ENCODE data around the gene NELFCD. TPM values are rescaled to one million over a fixed set of nuclear protein-coding genes. Genes with fewer than 3 reads are reported as not detected.
A peak's percentile ranks its signal among the peaks of the same experiment; 100 is the strongest.

NELFCD gene
- polyA plus RNA-seq, 4 donors: 29.5 to 74.2 (median 44.8) TPM

DNA sequence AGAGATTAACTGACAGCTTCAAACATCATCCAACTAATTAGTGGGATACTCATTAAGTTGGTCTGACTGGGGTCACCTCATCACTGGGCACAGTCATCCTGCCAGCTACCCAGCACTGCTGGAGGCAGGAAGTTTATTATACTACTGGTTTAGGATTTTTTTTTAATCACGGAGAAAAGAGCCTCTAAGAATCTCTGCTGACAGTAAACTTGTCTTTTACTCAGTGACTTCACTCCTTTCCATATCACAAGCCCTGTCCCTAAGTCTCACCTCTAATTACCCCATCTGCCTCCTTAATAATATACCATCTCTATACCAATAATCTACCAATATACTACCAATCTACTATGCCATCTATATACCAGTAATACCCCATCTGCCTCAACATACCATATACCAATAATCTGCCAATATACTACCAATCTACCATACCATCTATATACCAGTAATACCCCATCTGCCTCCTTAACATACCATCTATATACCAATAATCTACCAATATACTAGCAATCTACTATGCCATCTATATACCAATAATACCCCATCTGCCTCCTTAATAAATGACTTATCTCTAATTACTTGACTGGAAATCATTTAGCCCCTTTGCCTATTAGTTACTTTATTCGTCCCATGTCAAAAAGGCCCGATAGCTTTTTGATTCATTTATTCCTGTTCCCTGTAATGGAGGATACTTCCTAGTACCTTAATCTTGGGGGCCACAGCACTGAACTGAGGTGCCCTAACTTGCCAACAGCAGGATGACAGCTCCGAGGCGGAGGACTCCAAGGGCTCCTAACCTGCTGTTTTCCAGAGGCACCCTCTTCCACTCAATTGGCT lies 46.1 kb downstream of the NELFCD start:
- WGBS, 3 donors: 82 to 89% (median 83%) methylated on average over 5 of the region's 5 CpGs
- Histone ChIP-seq H3K4me3 (ENCODE audit: low read depth in 1 of 3, low read length in 3 of 3) (no peak overlapping the region), H3K9me3 (ENCODE audit: control insufficient read depth in 2 of 2, insufficient read depth in 1 of 2, low read depth in 1 of 2, low read length in 1 of 2) (no peaks in the 10 kb centered on the region), H3K27me3 (ENCODE audit: control insufficient read depth in 3 of 3, insufficient read depth in 3 of 3, low read length in 3 of 3) (no peaks in the 10 kb centered on the region), H3K36me3 (ENCODE audit: control insufficient read depth in 3 of 3, insufficient read depth in 2 of 3, low read depth in 1 of 3, low read length in 3 of 3) (peaks cover 10 to 34% (median 16%) of the 10 kb centered on the region in 3 donors), H3K27ac (ENCODE audit: low read depth in 1 of 3, low read length in 2 of 3) (no peak overlapping the region), H3K4me1 (ENCODE audit: control insufficient read depth in 3 of 3, insufficient read depth in 2 of 3, low read depth in 1 of 3, low read length in 2 of 3) (peaks cover 0 to 12% (median 5%) of the 10 kb centered on the region in 3 donors)
- no peak for FAIRE-seq
- DNase-seq: no peak

DNA sequence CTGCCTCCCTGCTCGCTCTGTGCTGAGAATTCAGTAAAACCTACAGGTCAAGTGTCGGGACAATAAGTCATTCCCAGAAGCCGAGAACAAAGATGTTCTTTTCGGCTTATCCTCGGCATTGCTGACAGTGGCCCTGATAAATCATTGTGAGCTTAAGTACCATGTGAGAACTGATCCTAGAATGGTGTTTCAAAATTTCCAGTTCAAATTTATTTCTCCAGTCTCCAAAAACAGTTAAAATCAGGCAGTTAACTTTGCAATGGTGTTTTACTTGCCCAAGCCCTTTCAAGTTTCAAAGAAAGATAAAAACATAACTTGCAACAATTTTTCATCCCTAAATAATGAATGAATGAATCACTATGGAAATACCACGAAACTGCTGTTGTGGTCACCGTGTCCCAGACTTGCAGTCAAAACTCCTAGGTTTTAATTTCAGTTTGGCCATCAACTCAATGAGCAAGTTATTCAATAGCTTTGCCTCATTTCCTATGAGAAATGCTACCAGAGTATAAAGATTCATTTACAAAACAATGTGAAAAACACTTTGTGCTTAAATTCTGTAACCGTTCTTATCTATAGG lies 46.8 kb downstream of the NELFCD start:
- Histone ChIP-seq H3K4me1 (ENCODE audit: control insufficient read depth in 3 of 3, insufficient read depth in 2 of 3, low read depth in 1 of 3, low read length in 2 of 3) (peaks cover 0 to 12% (median 5%) of the 10 kb centered on the region in 3 donors), H3K27ac (ENCODE audit: low read depth in 1 of 3, low read length in 2 of 3) (no peak overlapping the region), H3K36me3 (ENCODE audit: control insufficient read depth in 3 of 3, insufficient read depth in 2 of 3, low read depth in 1 of 3, low read length in 3 of 3) (peaks cover 10 to 32% (median 16%) of the 10 kb centered on the region in 3 donors), H3K4me3 (ENCODE audit: low read depth in 1 of 3, low read length in 3 of 3) (no peak overlapping the region), H3K9me3 (ENCODE audit: control insufficient read depth in 2 of 2, insufficient read depth in 1 of 2, low read depth in 1 of 2, low read length in 1 of 2) (no peaks in the 10 kb centered on the region), H3K27me3 (ENCODE audit: control insufficient read depth in 3 of 3, insufficient read depth in 3 of 3, low read length in 3 of 3) (no peaks in the 10 kb centered on the region)
- no peak for FAIRE-seq
- WGBS, 3 donors: 83 to 92% (median 90%) methylated on average over 8 of the region's 8 CpGs
- DNase-seq: no peak

DNA sequence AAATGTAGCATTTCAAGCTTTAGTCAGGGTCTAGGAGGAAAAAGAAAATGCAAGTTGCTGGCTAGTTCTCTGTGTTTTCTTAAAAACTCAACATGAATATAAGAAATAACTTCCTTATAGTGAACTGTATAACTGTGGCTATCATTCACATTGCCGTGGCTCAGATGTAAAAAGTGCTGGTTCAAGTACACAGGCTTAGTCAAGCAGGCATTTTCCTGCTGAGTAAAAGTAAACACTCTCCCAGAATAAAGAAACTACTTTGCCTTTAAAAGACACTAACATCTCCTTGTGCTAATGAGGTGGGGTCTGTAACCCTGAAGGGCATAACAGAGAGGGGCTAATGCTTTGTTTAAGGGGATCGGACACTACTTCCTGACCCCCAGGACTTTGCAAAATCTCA lies 47.8 kb downstream of the NELFCD start:
- H3K36me3 ChIP-seq (ENCODE audit: control insufficient read depth in 3 of 3, insufficient read depth in 2 of 3, low read depth in 1 of 3, low read length in 3 of 3): peaks cover 10 to 24% (median 12%) of the 10 kb centered on the region in 3 donors
- peak overlapping the region in 1 of 3 donors; percentile 0 for H3K4me3 ChIP-seq (ENCODE audit: low read depth in 1 of 3, low read length in 3 of 3)
- H3K9me3 ChIP-seq (ENCODE audit: control insufficient read depth in 2 of 2, insufficient read depth in 1 of 2, low read depth in 1 of 2, low read length in 1 of 2): no peaks in the 10 kb centered on the region
- H3K27ac ChIP-seq (ENCODE audit: low read depth in 1 of 3, low read length in 2 of 3): no peak overlapping the region
- FAIRE-seq (no peak), DNase-seq (no peak)
- peaks cover 0 to 12% (median 5%) of the 10 kb centered on the region in 3 donors for H3K4me1 ChIP-seq (ENCODE audit: control insufficient read depth in 3 of 3, insufficient read depth in 2 of 3, low read depth in 1 of 3, low read length in 2 of 3)
- WGBS, 3 donors: 38 to 39% (median 39%) methylated on average over 2 of the region's 2 CpGs
- no peaks in the 10 kb centered on the region for H3K27me3 ChIP-seq (ENCODE audit: control insufficient read depth in 3 of 3, insufficient read depth in 3 of 3, low read length in 3 of 3)

DNA sequence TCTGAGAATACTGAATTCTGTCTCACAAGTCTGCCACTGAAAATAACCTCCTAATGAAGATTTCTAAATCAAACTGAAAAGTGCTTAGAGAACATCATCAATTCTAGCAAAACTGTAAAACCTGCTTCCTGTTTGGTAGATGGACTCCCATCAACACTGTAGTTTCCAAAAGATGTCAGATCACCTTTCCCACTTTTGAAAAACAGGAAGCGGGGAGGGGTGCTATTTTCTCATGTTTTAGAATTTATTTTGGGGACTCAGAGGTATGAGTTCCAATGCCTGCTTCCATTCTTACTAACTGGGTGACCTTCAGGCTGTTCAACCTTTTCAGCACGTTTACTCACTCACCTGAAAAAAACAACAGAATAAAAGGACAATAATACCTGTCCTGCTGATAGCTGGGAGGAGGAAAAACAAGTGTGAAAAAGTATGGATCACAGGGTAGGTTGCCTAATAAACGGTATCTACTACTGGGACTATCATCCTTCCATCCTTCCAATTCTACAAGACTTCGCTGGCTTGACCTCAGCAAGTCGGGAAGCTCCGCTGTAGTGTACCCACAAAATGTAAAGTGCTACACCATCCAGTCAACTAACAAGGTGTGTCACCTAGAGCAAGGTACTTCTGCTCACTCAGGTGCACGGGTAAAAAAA lies 50.0 kb downstream of the NELFCD start:
- DNase-seq (no peak), FAIRE-seq (no peak)
- Histone ChIP-seq H3K9me3 (ENCODE audit: control insufficient read depth in 2 of 2, insufficient read depth in 1 of 2, low read depth in 1 of 2, low read length in 1 of 2) (no peaks in the 10 kb centered on the region), H3K4me3 (ENCODE audit: low read depth in 1 of 3, low read length in 3 of 3) (peak overlapping the region in 2 of 3 donors; percentile 83 to 86), H3K27me3 (ENCODE audit: control insufficient read depth in 3 of 3, insufficient read depth in 3 of 3, low read length in 3 of 3) (no peaks in the 10 kb centered on the region), H3K4me1 (ENCODE audit: control insufficient read depth in 3 of 3, insufficient read depth in 2 of 3, low read depth in 1 of 3, low read length in 2 of 3) (peaks cover 0 to 12% (median 5%) of the 10 kb centered on the region in 3 donors), H3K36me3 (ENCODE audit: control insufficient read depth in 3 of 3, insufficient read depth in 2 of 3, low read depth in 1 of 3, low read length in 3 of 3) (peaks cover 10 to 16% (median 13%) of the 10 kb centered on the region in 3 donors), H3K27ac (ENCODE audit: low read depth in 1 of 3, low read length in 2 of 3) (peak overlapping the region; percentile 90 to 97 (median 96))
- WGBS, 3 donors: 28 to 45% (median 30%) methylated on average over 7 of the region's 7 CpGs

DNA sequence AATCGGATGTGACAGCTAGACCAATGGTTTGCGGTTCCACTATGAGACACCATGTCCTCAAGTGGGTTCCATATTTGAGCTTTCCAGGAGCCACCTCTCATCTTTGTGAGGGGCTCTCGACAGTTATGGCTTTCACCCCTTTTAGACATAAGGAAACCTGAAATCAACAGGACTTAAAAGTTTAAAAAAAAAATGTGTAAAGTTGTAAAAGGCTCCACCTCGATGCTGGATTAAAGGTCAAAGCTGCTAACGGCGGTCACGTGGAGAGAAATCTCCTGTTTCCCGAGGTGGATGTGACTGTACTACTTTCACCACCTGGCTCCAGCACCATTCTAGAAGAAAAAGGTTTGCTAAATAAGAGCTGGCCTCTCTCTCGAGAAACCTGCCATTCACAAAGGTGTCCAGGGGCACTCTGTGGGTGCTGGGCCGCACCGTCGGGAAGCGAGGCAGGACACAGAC lies 50.5 kb downstream of the NELFCD start:
- H3K4me3 ChIP-seq (ENCODE audit: low read depth in 1 of 3, low read length in 3 of 3): peak overlapping the region; percentile 73 to 86 (median 83)
- H3K36me3 ChIP-seq (ENCODE audit: control insufficient read depth in 3 of 3, insufficient read depth in 2 of 3, low read depth in 1 of 3, low read length in 3 of 3): peaks cover 13 to 17% (median 14%) of the 10 kb centered on the region in 3 donors
- no peaks in the 10 kb centered on the region for H3K27me3 ChIP-seq (ENCODE audit: control insufficient read depth in 3 of 3, insufficient read depth in 3 of 3, low read length in 3 of 3)
- H3K4me1 ChIP-seq (ENCODE audit: control insufficient read depth in 3 of 3, insufficient read depth in 2 of 3, low read depth in 1 of 3, low read length in 2 of 3): peaks cover 0 to 12% (median 5%) of the 10 kb centered on the region in 3 donors
- peak; percentile 77 to 78 for DNase-seq
- 1 to 10% (median 4%) methylated on average over 13 of the region's 13 CpGs for WGBS, 3 donors
- no peak for FAIRE-seq
- H3K9me3 ChIP-seq (ENCODE audit: control insufficient read depth in 2 of 2, insufficient read depth in 1 of 2, low read depth in 1 of 2, low read length in 1 of 2): no peaks in the 10 kb centered on the region
- H3K27ac ChIP-seq (ENCODE audit: low read depth in 1 of 3, low read length in 2 of 3): peak overlapping the region; percentile 90 to 97 (median 96)

DNA sequence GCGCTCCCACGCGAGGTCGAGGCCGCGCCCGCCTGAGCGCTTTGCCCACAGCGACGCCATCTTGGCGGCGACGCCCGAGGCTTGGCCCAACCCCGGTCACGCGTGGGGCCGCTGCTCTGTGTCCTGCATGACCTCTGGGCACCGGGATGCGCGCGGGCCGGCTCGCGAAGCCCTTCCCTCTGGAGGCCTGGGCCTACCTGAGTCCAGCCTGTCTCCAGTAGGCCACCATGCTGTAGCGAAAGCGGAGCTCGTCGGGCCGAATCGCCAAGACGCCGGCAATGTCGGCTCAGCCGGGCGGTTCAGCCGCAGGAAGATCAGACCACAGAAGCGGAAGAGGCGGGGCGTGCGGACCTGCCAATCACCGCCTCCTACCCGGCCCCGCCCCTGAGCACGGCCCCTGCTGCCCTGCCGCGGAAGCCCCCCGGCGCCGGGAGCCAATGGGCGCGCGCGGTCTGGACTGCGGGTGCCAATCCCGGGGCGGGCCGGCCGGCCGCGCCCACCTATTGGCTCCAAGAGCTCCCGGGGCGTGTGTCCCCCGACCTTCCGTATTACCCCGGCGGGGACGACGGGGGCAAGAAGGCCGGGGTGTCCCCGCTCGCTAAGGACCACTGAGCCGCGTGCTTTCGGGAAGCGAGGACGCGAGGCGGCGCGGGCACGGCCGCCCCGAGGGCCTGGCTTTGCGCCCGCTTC lies 51.1 kb downstream of the NELFCD start, which contains the start of gene ATP5F1E:
TSS of gene ATP5F1E (minus strand) at position 313 of the 690 bp plus-strand sequence. CDS start at position 229, 84 bp downstream.
- peaks cover 13 to 15% (median 14%) of the 10 kb centered on the region in 3 donors for H3K36me3 ChIP-seq (ENCODE audit: control insufficient read depth in 3 of 3, insufficient read depth in 2 of 3, low read depth in 1 of 3, low read length in 3 of 3)
- DNase-seq: peak; percentile 93 to 97
- peak within 1 kb of the TSS; percentile 73 to 86 (median 83) for H3K4me3 ChIP-seq (ENCODE audit: low read depth in 1 of 3, low read length in 3 of 3)
- WGBS, 3 donors: 0% methylated on average over 79 to 86 of the region's 86 CpGs
- H3K4me1 ChIP-seq (ENCODE audit: control insufficient read depth in 3 of 3, insufficient read depth in 2 of 3, low read depth in 1 of 3, low read length in 2 of 3): peaks cover 0 to 12% (median 5%) of the 10 kb centered on the region in 3 donors
- no peaks in the 10 kb centered on the region for H3K27me3 ChIP-seq (ENCODE audit: control insufficient read depth in 3 of 3, insufficient read depth in 3 of 3, low read length in 3 of 3)
- peak within 1 kb of the TSS; percentile 90 to 97 (median 96) for H3K27ac ChIP-seq (ENCODE audit: low read depth in 1 of 3, low read length in 2 of 3)
- no peaks in the 10 kb centered on the region for H3K9me3 ChIP-seq (ENCODE audit: control insufficient read depth in 2 of 2, insufficient read depth in 1 of 2, low read depth in 1 of 2, low read length in 1 of 2)
- no peak for FAIRE-seq

DNA sequence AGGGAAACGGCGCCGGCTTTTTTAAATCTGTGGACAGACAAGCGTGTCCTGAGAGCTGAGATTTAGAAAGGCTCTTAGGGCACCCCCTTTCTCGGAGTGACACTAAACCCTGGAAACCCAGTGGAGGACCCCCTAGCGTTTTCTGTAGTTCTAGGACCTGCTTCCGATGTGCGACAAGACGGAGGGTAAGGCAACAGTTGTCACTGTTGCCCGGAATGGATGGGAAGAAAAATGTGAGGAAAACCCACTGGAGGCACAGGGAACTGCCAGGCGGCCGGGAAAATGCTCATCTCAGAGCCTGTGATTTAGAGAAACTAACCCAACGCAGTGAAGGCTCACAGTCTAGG lies 51.6 kb downstream of the NELFCD start:
- Histone ChIP-seq H3K27me3 (ENCODE audit: control insufficient read depth in 3 of 3, insufficient read depth in 3 of 3, low read length in 3 of 3) (no peaks in the 10 kb centered on the region), H3K4me3 (ENCODE audit: low read depth in 1 of 3, low read length in 3 of 3) (peak overlapping the region; percentile 73 to 86 (median 83)), H3K4me1 (ENCODE audit: control insufficient read depth in 3 of 3, insufficient read depth in 2 of 3, low read depth in 1 of 3, low read length in 2 of 3) (peaks cover 2 to 12% (median 5%) of the 10 kb centered on the region in 3 donors), H3K9me3 (ENCODE audit: control insufficient read depth in 2 of 2, insufficient read depth in 1 of 2, low read depth in 1 of 2, low read length in 1 of 2) (no peaks in the 10 kb centered on the region), H3K27ac (ENCODE audit: low read depth in 1 of 3, low read length in 2 of 3) (peak overlapping the region; percentile 85 to 96 (median 88)), H3K36me3 (ENCODE audit: control insufficient read depth in 3 of 3, insufficient read depth in 2 of 3, low read depth in 1 of 3, low read length in 3 of 3) (peaks cover 15 to 16% (median 15%) of the 10 kb centered on the region in 3 donors)
- WGBS, 3 donors: 2 to 4% (median 3%) methylated on average over 13 of the region's 13 CpGs
- DNase-seq (no peak), FAIRE-seq (no peak)

All from small intestine (tissue), 7 donors.